Measurements from ENCODE around the gene VSIG10. TPM values are rescaled to one million over a fixed set of nuclear protein-coding genes. Genes with fewer than 3 reads are reported as not detected.

Gene VSIG10
- total and polyA plus RNA-seq, 2 of the 13 experiments (the other 11 are each of a cell fraction or from before 2014, with no cell fraction given): 25.6 to 42.5 TPM

GRCh38 chr12:118135788-118136558 is 32.2 kb upstream of the VSIG10 start, which contains the start of gene PEBP1 (continued):
- TF ChIP-seq ZNF280D (CRISPR knock-in tag; IDR thresholded peaks at IDR 0.05) (no peak), SPEN (CRISPR knock-in tag; IDR thresholded peaks at IDR 0.05; ENCODE audit: low read depth) (peak; percentile 94; the same call in 1 of the 2 replicates), TCF7 (IDR thresholded peaks at IDR 0.05; ENCODE audit: low read depth) (no peak), ZNF362 (CRISPR knock-in tag; IDR thresholded peaks at IDR 0.05; ENCODE audit: borderline replicate concordance) (peak; percentile 67; the same call in 1 of the 2 replicates), JUND (CRISPR knock-in tag; IDR thresholded peaks at IDR 0.05) (peak; percentile 21; the same call in 1 of the 2 replicates), ZNF121 (CRISPR knock-in tag; IDR thresholded peaks at IDR 0.05) (no peak), ZNF333 (CRISPR knock-in tag; IDR thresholded peaks at IDR 0.05; ENCODE audit: borderline replicate concordance) (no peak), ZNF264 (CRISPR knock-in tag; IDR thresholded peaks at IDR 0.05) (peak; percentile 53), ZNF124 (CRISPR knock-in tag; IDR thresholded peaks at IDR 0.05) (peak; percentile 45; the same call in 1 of the 2 replicates), ZIK1 (CRISPR knock-in tag; IDR thresholded peaks at IDR 0.05; ENCODE audit: borderline replicate concordance, low read depth) (peak; percentile 95), BORCS8-MEF2B (CRISPR knock-in tag; IDR thresholded peaks at IDR 0.05) (peak; percentile 90), ATF1 (CRISPR knock-in tag; IDR thresholded peaks at IDR 0.05) (no peak), NR2F6 (IDR thresholded peaks at IDR 0.05) (no peak), NR2F6 (CRISPR knock-in tag; IDR thresholded peaks at IDR 0.05) (peak; percentile 50; the same call in 1 of the 2 replicates), ZKSCAN8 (CRISPR knock-in tag; IDR thresholded peaks at IDR 0.05; ENCODE audit: borderline replicate concordance) (peak; percentile 16; the same call in 1 of the 2 replicates), MTA1 (CRISPR knock-in tag; IDR thresholded peaks at IDR 0.05; ENCODE audit: borderline replicate concordance) (peak; percentile 86), PBX3 (CRISPR knock-in tag; IDR thresholded peaks at IDR 0.05; ENCODE audit: borderline replicate concordance) (no peak), ZFP36L1 (CRISPR knock-in tag; IDR thresholded peaks at IDR 0.05) (peak; percentile 81; the same call in 1 of the 2 replicates), EP300 (IDR thresholded peaks at IDR 0.05; ENCODE audit: low read depth in 2 of 2, low read length in 2 of 2) (peak; percentile 23 to 54; a peak in 2 of 4 replicates), EP300 (CRISPR knock-in tag; IDR thresholded peaks at IDR 0.05; ENCODE audit: borderline replicate concordance) (peak; percentile 34; the same call in 1 of the 2 replicates), ZBTB3 (CRISPR knock-in tag; IDR thresholded peaks at IDR 0.05; ENCODE audit: borderline replicate concordance, low read depth) (no peak), ARNTL (CRISPR knock-in tag; IDR thresholded peaks at IDR 0.05) (peak; percentile 76; the same call in 1 of the 2 replicates), CREB1 (IDR thresholded peaks at IDR 0.05) (peak; percentile 87), CREB1 (CRISPR knock-in tag; IDR thresholded peaks at IDR 0.05) (no peak), RBAK (CRISPR knock-in tag; IDR thresholded peaks at IDR 0.05) (no peak), GABPA (IDR thresholded peaks at IDR 0.05; ENCODE audit: low read depth, low read length) (no peak), GABPA (CRISPR knock-in tag; IDR thresholded peaks at IDR 0.05; ENCODE audit: low read depth) (no peak)
